PC-3 (cell line): ENCODE results near the gene ABCA2. TPM values are rescaled to one million over a fixed set of nuclear protein-coding genes. Genes with fewer than 3 reads are reported as not detected.

Experiments used
- ATAC-seq: fragments of 200-7000 bp; cut with Tn5 transposase; 2 replicates; pipeline ENCODE4 v1.9.1; 2020; ENCODE audit warnings: mild to moderate bottlenecking, moderate library complexity
- BruUV-seq: library from RNA; stranded (reverse); fragments of 400-500 nt; replicated peaks from 2 replicates; lab custom pipeline; 2021; lab: Mats Ljungman, UMichigan
- CTCF ChIA-PET: fragments of 300-600 bp; sonication (Branson Sonifier 250); formaldehyde crosslinking; loops from one replicate; lab custom pipeline; 2022; ENCODE audit warnings: antibody characterized with exemption; lab: Charles Lee
- POLR2A ChIA-PET: fragments of 300-600 bp; sonication (Branson Sonifier 250); formaldehyde crosslinking; loops from one replicate; lab custom pipeline; 2022; ENCODE audit warnings: antibody characterized with exemption; ENCODE audit not compliant: unreplicated experiment; lab: Charles Lee
- DNase-seq: peaks from one replicate; pipeline ENCODE4 v3.0.0-alpha.2; 2015
- H2AFZ ChIP-seq: fragments of 300-600 bp; sonication (generic); 2 replicates; pipeline ENCODE4 v1.6.0; 2016; ENCODE audit warnings: antibody characterized with exemption, low read length
- H3F3A ChIP-seq: fragments of 300-600 bp; sonication (generic); one replicate; pipeline ENCODE4 v1.6.0; 2017; ENCODE audit warnings: antibody characterized with exemption, low read length, control low read depth, mild to moderate bottlenecking; ENCODE audit not compliant: unreplicated experiment
- H3K27ac ChIP-seq: fragments of 300-600 bp; sonication (generic); 2 replicates; pipeline ENCODE4 v1.5.1; 2016; ENCODE audit warnings: mild to moderate bottlenecking, low read length
- H3K27me3 ChIP-seq: fragments of 300-600 bp; sonication (generic); 2 replicates; pipeline ENCODE4 v1.6.1; 2016; ENCODE audit warnings: low read length, mixed read lengths
- H3K36me3 ChIP-seq: fragments of 300-600 bp; sonication (generic); 2 replicates; pipeline ENCODE4 v1.6.1; 2016; ENCODE audit warnings: low read depth, mixed run types, low read length, mixed read lengths
- H3K4me1 ChIP-seq: fragments of 300-600 bp; sonication (generic); 2 replicates; pipeline ENCODE4 v1.5.1; 2016; ENCODE audit warnings: low read length; ENCODE audit not compliant: insufficient read depth
- H3K4me2 ChIP-seq: fragments of 300-600 bp; sonication (generic); 2 replicates; pipeline ENCODE4 v1.6.0; 2016; ENCODE audit warnings: low read length
- H3K4me3 ChIP-seq: fragments of 300-600 bp; sonication (generic); 2 replicates; pipeline ENCODE4 v1.5.1; 2016; ENCODE audit warnings: mild to moderate bottlenecking, low read length, mixed read lengths
- H3K79me2 ChIP-seq: fragments of 300-600 bp; sonication (generic); 2 replicates; pipeline ENCODE4 v1.6.1; 2017; ENCODE audit warnings: low read length, mixed read lengths
- H3K9ac ChIP-seq: fragments of 300-600 bp; sonication (generic); 2 replicates; pipeline ENCODE4 v1.6.0; 2016; ENCODE audit warnings: mild to moderate bottlenecking, low read length
- H3K9me2 ChIP-seq: fragments of 300-600 bp; sonication (generic); replicated peaks from 2 replicates; pipeline ENCODE4 v1.6.1; 2016; ENCODE audit warnings: mixed run types, low read length, mixed read lengths
- H3K9me3 ChIP-seq: fragments of 300-600 bp; sonication (generic); 2 replicates; pipeline ENCODE4 v1.6.1; 2016; ENCODE audit warnings: low read length, mixed read lengths
- H4K20me1 ChIP-seq: fragments of 300-600 bp; sonication (generic); 2 replicates; pipeline ENCODE4 v1.6.1; 2016; ENCODE audit warnings: low read length, mixed read lengths
- CTCF ChIP-seq: fragments of 300-600 bp; sonication (generic); conservative IDR thresholded peaks from 2 replicates; pipeline ENCODE4 v1.5.1; 2017; ENCODE audit warnings: antibody characterized with exemption, low read depth, mild to moderate bottlenecking, low read length
- EZH2 ChIP-seq: fragments of 300-600 bp; sonication (generic); IDR thresholded peaks from one replicate; pipeline ENCODE4 v1.6.1; 2017; ENCODE audit warnings: antibody characterized with exemption, mild to moderate bottlenecking, low read length; ENCODE audit not compliant: unreplicated experiment
- EZH2phosphoT487 ChIP-seq: fragments of 300-600 bp; sonication (generic); IDR thresholded peaks from 2 replicates; pipeline ENCODE4 v1.6.1; 2018; ENCODE audit warnings: mild to moderate bottlenecking, antibody characterized with exemption, low read length, borderline replicate concordance
- intact Hi-C: fragments of 100-400 bp; cut with micrococcal nuclease; formaldehyde crosslinking; loops from 2 replicates; pipeline ENCODE4 v1.9.0; 2023
- total RNA-seq: library from RNA; depleted of rRNA; stranded (reverse); fragments of >200 nt; gene quantifications from 2 replicates; pipeline ENCODE4 v1.2.3, GENCODE V29; 2014

Gene ABCA2
- total RNA-seq, 1 experiment from 2014 or later = 31.5 TPM

GRCh38 chr9:137023583-137023991 is 4.5 kb downstream of the ABCA2 start:
- H3K27ac ChIP-seq = no peak overlapping the region
- no peaks in the 10 kb centered on the region for H3K36me3 ChIP-seq
- H3K27me3 ChIP-seq = no peaks in the 10 kb centered on the region
- ATAC-seq = no peak
- no peaks in the 10 kb centered on the region for H3F3A ChIP-seq
- H2AFZ ChIP-seq = no peak overlapping the region
- ChIA-PET POLR2A (no interaction called here), CTCF (no interaction called here)
- H4K20me1 ChIP-seq = no peaks in the 10 kb centered on the region
- no peak overlapping the region for H3K4me2 ChIP-seq
- H3K9me2 ChIP-seq = no peaks in the 10 kb centered on the region
- peaks cover 12% of the 10 kb centered on the region; the same call in 1 of the 2 replicates for H3K4me1 ChIP-seq
- TF ChIP-seq EZH2 (no peak), CTCF (no peak), EZH2phosphoT487 (no peak)
- intact Hi-C loops = no loop called here
- no peak overlapping the region for H3K4me3 ChIP-seq
- no peaks in the 10 kb centered on the region for H3K9me3 ChIP-seq
- no TSS peak for BruUV-seq
- H3K79me2 ChIP-seq = peaks cover 12% of the 10 kb centered on the region; the same call in 1 of the 2 replicates
- H3K9ac ChIP-seq = no peak overlapping the region
- no peak for DNase-seq

- no peaks in the 10 kb centered on the region for H4K20me1 ChIP-seq
- no peak for TF ChIP-seq EZH2phosphoT487
- TF ChIP-seq CTCF = no peak
- no peak for TF ChIP-seq EZH2
- no peaks in the 10 kb centered on the region for H3K36me3 ChIP-seq
- peaks cover 12% of the 10 kb centered on the region; the same call in 1 of the 2 replicates for H3K79me2 ChIP-seq
- no peak overlapping the region for H2AFZ ChIP-seq
- no peak overlapping the region for H3K27ac ChIP-seq
- ATAC-seq (no peak), DNase-seq (no peak)
- no peak overlapping the region for H3K4me2 ChIP-seq
- H3K27me3 ChIP-seq = no peaks in the 10 kb centered on the region
- intact Hi-C loops = no loop called here
- H3K9me2 ChIP-seq = no peaks in the 10 kb centered on the region
- CTCF ChIA-PET = no interaction called here
- POLR2A ChIA-PET = no interaction called here
- H3K4me3 ChIP-seq = no peak overlapping the region
- peaks cover 10% of the 10 kb centered on the region; the same call in 1 of the 2 replicates for H3K4me1 ChIP-seq
- no peak overlapping the region for H3K9ac ChIP-seq
- no TSS peak for BruUV-seq
- H3F3A ChIP-seq = no peaks in the 10 kb centered on the region
- H3K9me3 ChIP-seq = no peaks in the 10 kb centered on the region
Measured at GRCh38 chr9:137023157-137023556, 4.9 kb downstream of the ABCA2 start.

- H3K27ac ChIP-seq = no peak overlapping the region
- no TSS peak for BruUV-seq
- no peak for ATAC-seq
- TF ChIP-seq CTCF (no peak), EZH2phosphoT487 (no peak), EZH2 (no peak)
- H3K27me3 ChIP-seq = no peaks in the 10 kb centered on the region
- no peak overlapping the region for H3K4me2 ChIP-seq
- ChIA-PET CTCF (interaction anchor here (1.0 kb wide), 1 partner anchor 13 kb away, joined by 3 read pairs; no protein-coding TSS in a partner anchor), POLR2A (interaction anchor here (0.5 kb wide), 1 partner anchor 31 kb away, joined by 14 read pairs; no protein-coding TSS in a partner anchor)
- no peak overlapping the region for H3K4me3 ChIP-seq
- H2AFZ ChIP-seq = no peak overlapping the region
- H3F3A ChIP-seq = no peaks in the 10 kb centered on the region
- H3K9me2 ChIP-seq = no peaks in the 10 kb centered on the region
- H4K20me1 ChIP-seq = no peaks in the 10 kb centered on the region
- intact Hi-C loops = no loop called here
- no peak for DNase-seq
- no peaks in the 10 kb centered on the region for H3K36me3 ChIP-seq
- H3K9ac ChIP-seq = no peak overlapping the region
- peaks cover 12% of the 10 kb centered on the region; the same call in 1 of the 2 replicates for H3K79me2 ChIP-seq
- H3K9me3 ChIP-seq = no peaks in the 10 kb centered on the region
- H3K4me1 ChIP-seq = peaks cover 10% of the 10 kb centered on the region; the same call in 1 of the 2 replicates
Measured at GRCh38 chr9:137022662-137023008, 5.4 kb downstream of the ABCA2 start.
